ENCODE data around the gene PICK1. TPM values are rescaled to one million over a fixed set of nuclear protein-coding genes. Genes with fewer than 3 reads are reported as not detected.
A peak's percentile ranks its signal among the peaks of the same experiment; 100 is the strongest.

The PICK1 gene
- polyA plus RNA-seq, 1 donor (not counting 4 experiments of a cell fraction or from before 2014, with no cell fraction given), result 26.8 TPM

DNA sequence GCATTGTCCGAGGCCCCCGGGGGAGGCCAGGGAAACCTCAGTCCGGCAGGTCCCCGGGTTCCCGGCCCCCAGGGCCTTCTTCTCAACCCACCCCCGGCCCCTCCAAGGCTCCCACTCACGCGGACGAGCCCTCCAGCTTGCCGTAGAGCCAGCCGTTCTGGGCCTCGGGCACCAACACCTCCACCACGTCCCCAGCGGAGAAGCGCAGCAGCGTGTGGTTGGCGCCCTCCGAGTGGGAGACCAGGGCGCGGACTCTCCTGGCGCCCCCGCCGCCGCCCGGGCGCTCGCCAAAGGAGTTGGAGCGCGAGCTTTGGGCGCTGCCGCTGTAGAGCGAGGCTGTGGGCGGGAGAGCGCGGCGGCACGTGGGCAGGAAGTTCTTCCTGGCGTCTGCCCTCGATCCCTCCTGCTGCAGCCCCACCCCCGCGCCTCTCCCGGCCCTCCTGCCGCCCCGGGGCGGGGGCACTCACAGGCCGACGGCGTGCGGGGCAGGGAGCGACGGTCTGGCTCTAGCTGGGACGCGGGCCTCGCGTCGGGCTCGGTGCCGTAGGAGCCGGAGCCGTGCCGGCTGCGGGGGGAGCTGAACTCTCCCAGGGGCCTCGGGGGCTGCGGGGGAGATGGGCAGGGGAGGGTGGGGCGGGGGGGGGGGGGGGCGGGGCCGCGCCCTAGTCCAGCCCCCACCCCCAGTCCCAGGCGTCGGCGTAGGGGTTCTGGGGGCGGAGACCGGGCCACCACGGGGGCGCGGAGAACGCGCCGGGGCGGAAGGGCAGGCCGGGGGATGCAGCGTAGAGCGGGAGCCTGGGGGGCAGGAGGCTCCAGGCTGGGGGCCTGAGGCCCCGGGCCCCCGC, 31.6 kb downstream of the PICK1 start:
- H3K79me2 ChIP-seq (ENCODE audit: control insufficient read depth, insufficient read depth, low read length), result no peaks in the 10 kb centered on the region
- TF ChIP-seq, protein P1, sequence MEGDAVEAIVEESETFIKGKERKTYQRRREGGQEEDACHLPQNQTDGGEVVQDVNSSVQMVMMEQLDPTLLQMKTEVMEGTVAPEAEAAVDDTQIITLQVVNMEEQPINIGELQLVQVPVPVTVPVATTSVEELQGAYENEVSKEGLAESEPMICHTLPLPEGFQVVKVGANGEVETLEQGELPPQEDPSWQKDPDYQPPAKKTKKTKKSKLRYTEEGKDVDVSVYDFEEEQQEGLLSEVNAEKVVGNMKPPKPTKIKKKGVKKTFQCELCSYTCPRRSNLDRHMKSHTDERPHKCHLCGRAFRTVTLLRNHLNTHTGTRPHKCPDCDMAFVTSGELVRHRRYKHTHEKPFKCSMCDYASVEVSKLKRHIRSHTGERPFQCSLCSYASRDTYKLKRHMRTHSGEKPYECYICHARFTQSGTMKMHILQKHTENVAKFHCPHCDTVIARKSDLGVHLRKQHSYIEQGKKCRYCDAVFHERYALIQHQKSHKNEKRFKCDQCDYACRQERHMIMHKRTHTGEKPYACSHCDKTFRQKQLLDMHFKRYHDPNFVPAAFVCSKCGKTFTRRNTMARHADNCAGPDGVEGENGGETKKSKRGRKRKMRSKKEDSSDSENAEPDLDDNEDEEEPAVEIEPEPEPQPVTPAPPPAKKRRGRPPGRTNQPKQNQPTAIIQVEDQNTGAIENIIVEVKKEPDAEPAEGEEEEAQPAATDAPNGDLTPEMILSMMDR (optimal IDR thresholded peaks at IDR 0.05 in 1 of 3, IDR thresholded peaks at IDR 0.05 in 1 of 3, conservative IDR thresholded peaks at IDR 0.05 in 1 of 3; ENCODE audit: extremely low read depth in 1 of 3, insufficient read depth in 2 of 3, low read length in 3 of 3), result peak in 1 of 3 experiments; percentile 4
- no peak for TF ChIP-seq EZH2 (IDR thresholded peaks at IDR 0.05; ENCODE audit: low read length)
- peak overlapping the region; percentile 59 for H2AFZ ChIP-seq (ENCODE audit: control insufficient read depth, low read length)
- peaks cover 3% of the 10 kb centered on the region for H3K4me1 ChIP-seq (ENCODE audit: control insufficient read depth, extremely low read depth, insufficient read depth, low read length)
- dilution Hi-C loops (cut with MboI; ENCODE audit: extremely low pct_ligation_motif_present, low sequenced_read_pairs), result no loop called here
- peak overlapping the region; percentile 70 for H3K4me2 ChIP-seq (ENCODE audit: control insufficient read depth, extremely low read depth, insufficient read depth, low read depth, low read length)
- DNase-seq (ENCODE audit: low read depth, low spot score) (peak; percentile 15), FAIRE-seq (no peak)
- H3K9me3 ChIP-seq (ENCODE audit: control insufficient read depth, low read depth, low read length), result no peaks in the 10 kb centered on the region
- H3K9me1 ChIP-seq (ENCODE audit: control insufficient read depth, extremely low read depth, insufficient read depth, low read length), result no peaks in the 10 kb centered on the region
- peak overlapping the region; percentile 36 to 57 (median 53) for H3K4me3 ChIP-seq (ENCODE audit: control insufficient read depth in 2 of 3, extremely low read depth in 1 of 3, insufficient read depth in 2 of 3, low read depth in 1 of 3, low read length in 3 of 3)
- no peak overlapping the region for H3K27ac ChIP-seq (ENCODE audit: control insufficient read depth, insufficient read depth, low read length)
- H3K36me3 ChIP-seq (ENCODE audit: control insufficient read depth in 2 of 2, extremely low read depth in 1 of 2, insufficient read depth in 2 of 2, low read length in 2 of 2), result no peaks in the 10 kb centered on the region
- peak overlapping the region; percentile 33 for H3K9ac ChIP-seq (ENCODE audit: control insufficient read depth, extremely low read depth, insufficient read depth, low read length)
- H3K27me3 ChIP-seq (ENCODE audit: control insufficient read depth, extremely low read depth, insufficient read depth, low read length), result no peaks in the 10 kb centered on the region
- no peaks in the 10 kb centered on the region for H4K20me1 ChIP-seq (ENCODE audit: control insufficient read depth, extremely low read depth, insufficient read depth, low read length)

DNA sequence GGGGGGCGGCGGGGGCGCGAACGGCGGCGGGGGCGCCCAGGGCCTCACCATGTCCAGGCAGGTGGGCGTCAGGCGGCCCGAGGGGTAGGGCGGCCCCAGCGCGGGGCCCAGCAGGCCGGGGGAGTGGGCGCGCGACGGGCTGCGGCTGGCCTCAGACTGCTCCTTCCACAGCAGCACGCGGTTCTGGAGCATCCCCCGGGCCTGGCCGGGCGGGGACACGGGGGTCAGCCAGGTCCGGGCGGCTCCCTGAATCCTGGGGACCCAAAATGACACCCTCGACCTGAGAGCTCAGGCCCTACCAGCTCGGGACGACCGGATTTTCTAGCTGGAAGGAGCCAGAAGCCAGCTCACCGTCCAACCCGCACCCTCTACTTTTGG, 32.3 kb downstream of the PICK1 start:
- H2AFZ ChIP-seq (ENCODE audit: control insufficient read depth, low read length), result no peak overlapping the region
- dilution Hi-C loops (cut with MboI; ENCODE audit: extremely low pct_ligation_motif_present, low sequenced_read_pairs), result no loop called here
- H3K36me3 ChIP-seq (ENCODE audit: control insufficient read depth in 2 of 2, extremely low read depth in 1 of 2, insufficient read depth in 2 of 2, low read length in 2 of 2), result no peaks in the 10 kb centered on the region
- H3K4me1 ChIP-seq (ENCODE audit: control insufficient read depth, extremely low read depth, insufficient read depth, low read length), result peaks cover 3% of the 10 kb centered on the region
- no peaks in the 10 kb centered on the region for H3K9me1 ChIP-seq (ENCODE audit: control insufficient read depth, extremely low read depth, insufficient read depth, low read length)
- H3K4me2 ChIP-seq (ENCODE audit: control insufficient read depth, extremely low read depth, insufficient read depth, low read depth, low read length), result no peak overlapping the region
- DNase-seq (ENCODE audit: low read depth, low spot score) (no peak), FAIRE-seq (no peak)
- H3K4me3 ChIP-seq (ENCODE audit: control insufficient read depth in 2 of 3, extremely low read depth in 1 of 3, insufficient read depth in 2 of 3, low read depth in 1 of 3, low read length in 3 of 3), result no peak overlapping the region
- H3K9me3 ChIP-seq (ENCODE audit: control insufficient read depth, low read depth, low read length), result no peaks in the 10 kb centered on the region
- no peak overlapping the region for H3K9ac ChIP-seq (ENCODE audit: control insufficient read depth, extremely low read depth, insufficient read depth, low read length)
- H3K27ac ChIP-seq (ENCODE audit: control insufficient read depth, insufficient read depth, low read length), result no peak overlapping the region
- no peaks in the 10 kb centered on the region for H3K27me3 ChIP-seq (ENCODE audit: control insufficient read depth, extremely low read depth, insufficient read depth, low read length)
- TF ChIP-seq EZH2 (IDR thresholded peaks at IDR 0.05; ENCODE audit: low read length), result no peak
- TF ChIP-seq, protein P1 (optimal IDR thresholded peaks at IDR 0.05 in 1 of 3, IDR thresholded peaks at IDR 0.05 in 1 of 3, conservative IDR thresholded peaks at IDR 0.05 in 1 of 3; ENCODE audit: extremely low read depth in 1 of 3, insufficient read depth in 2 of 3, low read length in 3 of 3), result no peak
- no peaks in the 10 kb centered on the region for H3K79me2 ChIP-seq (ENCODE audit: control insufficient read depth, insufficient read depth, low read length)
- no peaks in the 10 kb centered on the region for H4K20me1 ChIP-seq (ENCODE audit: control insufficient read depth, extremely low read depth, insufficient read depth, low read length)

Measured in keratinocyte (primary cell).